ENCODE data around the gene VPS36. TPM values are rescaled to one million over a fixed set of nuclear protein-coding genes. Genes with fewer than 3 reads are reported as not detected.

Gene VPS36
- total and polyA plus RNA-seq, 2 donors (not counting 1 experiment from before 2014, with no cell fraction given): 17.5 to 71.5 TPM

DNA sequence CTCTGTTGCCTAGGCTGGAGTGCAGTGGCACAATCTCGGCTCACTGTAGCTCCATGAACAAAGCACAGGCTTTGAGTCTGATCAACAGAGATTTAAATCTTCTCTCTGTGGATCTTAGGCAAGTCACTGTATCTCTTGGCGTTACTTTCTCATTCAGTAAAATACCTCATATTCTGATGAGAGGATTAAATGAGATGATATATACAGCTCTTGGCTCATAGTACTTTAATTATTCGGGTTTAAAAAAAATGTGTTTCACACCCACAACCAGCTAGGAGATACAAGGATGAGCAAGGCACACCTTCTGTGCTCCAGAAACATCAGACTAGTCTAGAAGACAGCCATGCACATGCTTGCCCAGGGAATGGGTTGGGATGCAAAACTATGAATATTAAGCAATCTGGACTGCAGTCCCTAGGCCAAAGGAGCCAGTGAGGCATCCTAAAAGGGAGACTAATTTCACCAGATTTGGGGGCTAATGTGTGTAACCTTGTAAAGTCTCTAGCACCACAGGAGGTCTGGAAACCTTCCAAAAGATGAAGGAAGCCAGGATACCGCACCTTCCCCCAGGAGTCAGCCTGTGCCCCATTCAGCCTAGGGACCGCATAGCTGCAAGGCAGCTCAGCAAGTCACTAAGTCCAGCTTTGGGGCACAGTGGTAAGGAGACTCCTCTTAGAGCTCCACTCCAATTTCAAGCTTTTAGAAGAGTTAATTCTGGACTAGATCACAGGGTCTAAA is 2.5 kb downstream of the VPS36 start:
- no peaks in the 10 kb centered on the region for H3K27me3 Mint-ChIP-seq
- ChIA-PET CTCF (interaction anchor here (0.7 to 3.8 kb wide), 7 partner anchors 9 to 635 kb away, joined by 3 to 25 read pairs (median 4); partner anchors contain the start of gene SUGT1), POLR2A (no interaction called here)
- Histone ChIP-seq H3K27ac (ENCODE audit: low read length in 2 of 2) (no peak overlapping the region), H3K9ac (ENCODE audit: low read length) (no peak overlapping the region), H3K4me3 (ENCODE audit: control extremely low read depth in 1 of 5, extremely low read depth in 1 of 5, insufficient read depth in 1 of 5, low read depth in 2 of 5, low read length in 4 of 5) (no peak overlapping the region), H3K27me3 (replicated peaks in 1 of 4; ENCODE audit: control extremely low read depth in 1 of 4, control insufficient read depth in 3 of 4, insufficient read depth in 4 of 4, low read length in 3 of 4) (no peaks in the 10 kb centered on the region), H3K9me3 (ENCODE audit: control extremely low read depth in 1 of 3, control insufficient read depth in 2 of 3, insufficient read depth in 1 of 3, low read length in 2 of 3) (no peaks in the 10 kb centered on the region), H3K79me2 (ENCODE audit: control insufficient read depth, insufficient read depth, low read length) (peaks cover 57% of the 10 kb centered on the region), H3K36me3 (replicated peaks in 1 of 2; ENCODE audit: control extremely low read depth in 1 of 2, control insufficient read depth in 1 of 2, extremely low read depth in 1 of 2, insufficient read depth in 2 of 2, low read length in 1 of 2) (peaks cover 0 to 12% of the 10 kb centered on the region in 2 experiments), H4K20me1 (ENCODE audit: control insufficient read depth, insufficient read depth, low read length, poor library complexity, severe bottlenecking) (peaks cover 11% of the 10 kb centered on the region), H3K4me1 (ENCODE audit: control insufficient read depth in 2 of 2, insufficient read depth in 2 of 2, low read length in 2 of 2) (peaks cover 18 to 20% of the 10 kb centered on the region in 2 donors), H3K4me2 (replicated peaks; ENCODE audit: low read depth, low read length, poor library complexity, severe bottlenecking) (peak overlapping the region; percentile 78), H2AFZ (ENCODE audit: insufficient read depth, low read depth, low read length, poor library complexity, severe bottlenecking) (no peak overlapping the region)
- intact Hi-C loops (cut with micrococcal nuclease): no loop called here
- ATAC-seq (ENCODE audit: low read depth) (no peak), DNase-seq (no peak)
- 33% methylated on average over 1 of the region's 5 CpGs for WGBS (ENCODE audit: insufficient coverage)
- no peak for TF ChIP-seq EZH2 (IDR thresholded peaks at IDR 0.05; ENCODE audit: borderline replicate concordance, insufficient read depth, low read depth, low read length, poor library complexity, severe bottlenecking)
- TF ChIP-seq CTCF (IDR thresholded peaks at IDR 0.05): no peak
- H3K4me3 Mint-ChIP-seq: no peak overlapping the region
- no peak overlapping the region for H3K27ac Mint-ChIP-seq
- peaks cover 28% of the 10 kb centered on the region for H3K4me1 Mint-ChIP-seq
- H3K9me3 Mint-ChIP-seq (ENCODE audit: insufficient read depth): no peaks in the 10 kb centered on the region

DNA sequence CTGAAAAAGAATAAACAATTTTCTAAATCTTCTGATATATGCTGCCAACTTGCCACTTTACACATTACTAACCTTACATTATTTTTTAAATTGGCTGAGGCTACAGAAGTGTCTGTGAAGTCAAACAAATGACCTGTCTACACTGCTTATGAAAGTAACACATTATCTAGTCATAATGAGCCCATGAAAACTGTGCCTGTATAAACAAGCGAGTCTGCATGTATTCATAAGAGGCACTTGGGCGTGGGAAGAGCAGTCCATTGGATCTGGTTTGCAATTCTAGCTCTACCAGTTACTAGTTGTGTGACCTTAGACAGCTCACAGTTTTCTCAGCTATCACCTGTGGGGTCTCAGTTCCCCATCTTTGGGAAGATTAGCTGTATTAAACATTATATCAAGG is 3.1 kb downstream of the VPS36 start:
- Mint-ChIP-seq H3K4me1 (peaks cover 28% of the 10 kb centered on the region), H3K27ac (no peak overlapping the region), H3K4me3 (no peak overlapping the region), H3K27me3 (no peaks in the 10 kb centered on the region), H3K9me3 (ENCODE audit: insufficient read depth) (no peaks in the 10 kb centered on the region)
- Histone ChIP-seq H2AFZ (ENCODE audit: insufficient read depth, low read depth, low read length, poor library complexity, severe bottlenecking) (no peak overlapping the region), H3K79me2 (ENCODE audit: control insufficient read depth, insufficient read depth, low read length) (peaks cover 60% of the 10 kb centered on the region), H3K27me3 (replicated peaks in 1 of 4; ENCODE audit: control extremely low read depth in 1 of 4, control insufficient read depth in 3 of 4, insufficient read depth in 4 of 4, low read length in 3 of 4) (no peaks in the 10 kb centered on the region), H3K36me3 (replicated peaks in 1 of 2; ENCODE audit: control extremely low read depth in 1 of 2, control insufficient read depth in 1 of 2, extremely low read depth in 1 of 2, insufficient read depth in 2 of 2, low read length in 1 of 2) (peaks cover 0 to 12% of the 10 kb centered on the region in 2 experiments), H3K4me3 (ENCODE audit: control extremely low read depth in 1 of 5, extremely low read depth in 1 of 5, insufficient read depth in 1 of 5, low read depth in 2 of 5, low read length in 4 of 5) (no peak overlapping the region), H3K9ac (ENCODE audit: low read length) (no peak overlapping the region), H4K20me1 (ENCODE audit: control insufficient read depth, insufficient read depth, low read length, poor library complexity, severe bottlenecking) (peaks cover 11% of the 10 kb centered on the region), H3K9me3 (ENCODE audit: control extremely low read depth in 1 of 3, control insufficient read depth in 2 of 3, insufficient read depth in 1 of 3, low read length in 2 of 3) (no peaks in the 10 kb centered on the region), H3K4me1 (ENCODE audit: control insufficient read depth in 2 of 2, insufficient read depth in 2 of 2, low read length in 2 of 2) (peaks cover 18 to 20% of the 10 kb centered on the region in 2 donors), H3K4me2 (replicated peaks; ENCODE audit: low read depth, low read length, poor library complexity, severe bottlenecking) (no peak overlapping the region), H3K27ac (ENCODE audit: low read length in 2 of 2) (no peak overlapping the region)
- intact Hi-C loops (cut with micrococcal nuclease): no loop called here
- ATAC-seq (ENCODE audit: low read depth) (no peak), DNase-seq (no peak)
- POLR2A ChIA-PET: no interaction called here
- CTCF ChIA-PET: interaction anchor here (0.7 to 1.6 kb wide), 3 partner anchors 14 to 635 kb away, joined by 3 to 6 read pairs (median 4); no protein-coding TSS in a partner anchor
- TF ChIP-seq CTCF (IDR thresholded peaks at IDR 0.05) (no peak), EZH2 (IDR thresholded peaks at IDR 0.05; ENCODE audit: borderline replicate concordance, insufficient read depth, low read depth, low read length, poor library complexity, severe bottlenecking) (no peak)
- 83% methylated on average over 1 of the region's 2 CpGs for WGBS (ENCODE audit: insufficient coverage)

All from B cell (primary cell).